GM12864 (cell line): ENCODE results near the gene TRAF2.
"Not testable (repeated sequence)": the region's sequence is repeated elsewhere in the genome, so short reads cannot be mapped to it uniquely, and the experiment has no call there.

ENCODE experiments used
- DNase-seq: peaks from one replicate; pipeline ENCODE4 v3.0.0-alpha.2; 2011; ENCODE audit warnings: low read depth
- H3K4me3 ChIP-seq: 2 replicates; pipeline ENCODE4 v1.5.1; 2011; ENCODE audit warnings: mild to moderate bottlenecking, low read depth, low read length, control low read depth
- TF ChIP-seq, protein P1 (sequence below): IDR thresholded peaks from 2 replicates; pipeline ENCODE4 v1.5.1; 2011; ENCODE audit warnings: low read depth, mild to moderate bottlenecking, moderate library complexity, low read length, control low read depth, inconsistent platforms; ENCODE audit errors: missing control alignments

TRAF2 gene

DNA sequence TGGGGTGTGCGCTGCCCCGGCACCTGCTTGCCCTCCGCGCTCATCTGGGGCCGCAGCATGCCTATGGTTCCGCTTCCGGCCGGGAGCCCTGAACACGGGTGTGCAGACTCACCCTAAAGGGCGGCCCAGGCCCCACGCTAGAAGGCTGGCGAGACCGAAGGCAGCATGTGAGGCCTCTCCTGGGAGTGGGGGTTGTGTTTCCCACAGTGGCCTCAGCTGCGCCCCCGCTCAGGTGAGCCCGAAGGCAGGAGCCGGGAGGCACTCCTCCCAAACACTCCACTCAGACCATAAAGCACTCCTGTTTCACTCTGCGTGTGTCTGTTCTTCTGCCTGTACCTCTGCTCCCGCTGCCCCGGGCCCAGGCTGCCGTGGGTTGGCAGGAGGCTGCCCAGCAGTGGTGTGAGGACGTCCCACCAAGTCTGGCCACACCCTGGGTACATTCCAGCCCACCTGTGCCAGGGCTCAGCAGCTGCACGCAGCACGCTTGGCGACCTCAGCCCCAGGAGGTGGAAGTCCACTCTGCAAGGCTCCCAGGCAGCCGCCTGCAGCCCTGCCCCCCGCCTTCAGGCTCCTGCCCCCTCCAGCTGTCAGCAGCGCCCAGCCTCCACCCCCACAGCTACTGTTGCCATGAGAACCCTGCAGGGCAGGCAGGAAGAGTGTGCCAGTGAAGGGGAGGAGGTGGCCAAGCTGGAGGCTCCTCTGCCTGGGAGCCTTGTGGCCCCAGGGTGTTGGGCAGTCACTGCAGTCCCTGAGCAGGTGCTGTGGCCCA is 45.3 kb upstream of the TRAF2 start:
- DNase-seq, result no peak
- TF ChIP-seq, protein P1, sequence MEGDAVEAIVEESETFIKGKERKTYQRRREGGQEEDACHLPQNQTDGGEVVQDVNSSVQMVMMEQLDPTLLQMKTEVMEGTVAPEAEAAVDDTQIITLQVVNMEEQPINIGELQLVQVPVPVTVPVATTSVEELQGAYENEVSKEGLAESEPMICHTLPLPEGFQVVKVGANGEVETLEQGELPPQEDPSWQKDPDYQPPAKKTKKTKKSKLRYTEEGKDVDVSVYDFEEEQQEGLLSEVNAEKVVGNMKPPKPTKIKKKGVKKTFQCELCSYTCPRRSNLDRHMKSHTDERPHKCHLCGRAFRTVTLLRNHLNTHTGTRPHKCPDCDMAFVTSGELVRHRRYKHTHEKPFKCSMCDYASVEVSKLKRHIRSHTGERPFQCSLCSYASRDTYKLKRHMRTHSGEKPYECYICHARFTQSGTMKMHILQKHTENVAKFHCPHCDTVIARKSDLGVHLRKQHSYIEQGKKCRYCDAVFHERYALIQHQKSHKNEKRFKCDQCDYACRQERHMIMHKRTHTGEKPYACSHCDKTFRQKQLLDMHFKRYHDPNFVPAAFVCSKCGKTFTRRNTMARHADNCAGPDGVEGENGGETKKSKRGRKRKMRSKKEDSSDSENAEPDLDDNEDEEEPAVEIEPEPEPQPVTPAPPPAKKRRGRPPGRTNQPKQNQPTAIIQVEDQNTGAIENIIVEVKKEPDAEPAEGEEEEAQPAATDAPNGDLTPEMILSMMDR, result no peak
- no peak overlapping the region for H3K4me3 ChIP-seq

DNA sequence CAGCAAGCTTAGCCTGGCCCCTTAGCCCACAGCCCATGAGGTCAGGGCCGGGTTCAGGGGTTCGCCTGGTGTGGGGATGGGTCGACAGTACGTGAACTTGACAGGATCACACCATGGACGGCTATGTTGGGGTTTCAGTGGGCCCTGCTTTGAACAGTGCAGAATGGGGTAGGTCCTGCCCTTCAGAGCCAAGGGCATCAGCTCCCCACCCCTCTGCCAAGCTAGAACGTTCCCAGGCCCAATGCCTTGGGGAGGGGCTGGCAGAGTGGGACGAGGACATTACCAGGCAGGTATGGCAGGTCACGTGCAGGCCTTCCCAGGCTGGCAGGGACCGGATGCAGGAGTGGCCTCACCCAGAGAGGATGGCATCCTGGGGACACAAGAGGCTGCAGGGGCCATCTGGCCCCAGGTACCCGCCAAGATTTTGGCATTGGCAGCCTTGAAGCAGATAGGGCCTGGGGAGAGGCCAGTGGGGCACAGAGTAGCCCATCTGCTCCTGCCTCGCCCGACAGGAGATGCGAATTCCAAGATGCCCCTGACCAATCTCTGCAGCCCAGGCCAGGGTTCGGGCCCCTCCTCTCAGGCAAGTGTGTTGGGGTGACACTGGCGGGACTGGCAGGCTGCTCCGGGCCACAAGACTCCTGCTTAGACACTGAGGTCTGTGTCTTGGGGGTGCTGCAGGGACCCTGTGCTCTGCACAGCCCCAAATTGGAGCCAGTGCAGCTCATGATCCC is 44.5 kb upstream of the TRAF2 start:
- peak overlapping the region; percentile 71; the same call in 1 of the 2 replicates for H3K4me3 ChIP-seq
- DNase-seq, result not testable (repeated sequence)

DNA sequence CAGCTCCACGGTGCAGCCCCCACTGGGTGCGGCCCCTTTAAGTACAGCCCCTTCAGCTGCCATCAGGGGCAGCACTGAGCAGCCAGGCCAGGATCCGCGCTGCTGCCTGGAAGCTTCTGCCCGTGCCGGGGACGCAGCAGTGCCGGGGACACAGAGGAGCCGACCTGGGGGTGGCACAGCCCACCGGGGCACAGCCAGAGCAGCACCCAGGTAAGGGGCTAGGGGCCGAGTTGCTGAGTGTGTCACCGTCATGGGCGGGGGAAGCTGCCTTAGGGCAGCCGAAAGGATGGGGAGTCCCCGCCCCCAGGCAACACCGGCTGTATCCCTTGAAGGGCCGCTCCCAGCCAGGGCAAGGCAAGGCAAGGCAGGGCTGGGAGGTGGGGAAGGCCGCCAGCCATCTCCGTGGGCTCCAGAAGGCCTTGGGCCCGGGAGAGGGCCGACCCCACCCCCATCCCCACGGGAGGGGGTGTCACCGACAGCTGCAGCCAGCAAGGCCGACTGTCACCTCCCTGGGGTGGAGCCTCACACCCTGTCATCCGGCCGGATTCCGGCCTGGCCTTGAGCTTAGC is 43.9 kb upstream of the TRAF2 start, which contains the start of gene AJM1:
Gene AJM1, plus strand, starts transcription at position 99 of the 569 bp plus-strand sequence. CDS start 1,937 bp downstream, outside the sequence.
- peak; percentile 48 for DNase-seq
- peak within 1 kb of the TSS; percentile 71 for H3K4me3 ChIP-seq
- TF ChIP-seq, protein P1, result peak; percentile 86

DNA sequence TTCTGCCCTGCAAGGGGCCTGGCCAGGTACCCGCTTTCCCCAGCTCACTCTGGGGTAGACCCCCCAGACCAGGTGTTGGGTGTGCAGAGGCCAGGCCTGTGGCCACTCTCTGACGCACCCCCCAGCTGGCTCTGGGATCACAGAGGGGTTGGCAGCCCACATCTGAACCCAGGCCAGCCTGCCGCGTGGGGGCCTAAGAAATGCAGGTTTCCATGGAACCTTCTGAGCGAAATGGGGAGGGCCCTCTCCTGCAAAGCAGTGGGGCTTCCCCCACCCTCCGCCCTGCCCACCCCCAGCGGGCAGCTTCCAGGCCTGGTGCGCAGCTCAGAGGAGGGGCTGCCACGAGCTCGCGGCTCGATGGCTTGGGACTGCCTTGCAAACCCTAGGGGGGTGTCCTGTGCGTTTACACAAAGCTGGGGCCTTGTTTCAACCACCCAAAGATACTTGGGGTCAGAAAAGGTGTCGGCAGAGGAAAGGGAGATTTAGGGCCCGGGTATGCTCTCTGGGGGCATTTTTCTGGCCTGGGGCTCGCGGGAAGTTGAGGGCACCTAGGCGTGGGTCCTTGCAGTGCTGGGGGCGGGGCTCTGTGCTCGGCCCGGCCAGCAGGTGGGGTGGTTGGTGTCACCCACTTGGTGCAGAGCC is 43.0 kb upstream of the TRAF2 start:
- peak overlapping the region; percentile 19 for H3K4me3 ChIP-seq
- not testable (repeated sequence) for DNase-seq

DNA sequence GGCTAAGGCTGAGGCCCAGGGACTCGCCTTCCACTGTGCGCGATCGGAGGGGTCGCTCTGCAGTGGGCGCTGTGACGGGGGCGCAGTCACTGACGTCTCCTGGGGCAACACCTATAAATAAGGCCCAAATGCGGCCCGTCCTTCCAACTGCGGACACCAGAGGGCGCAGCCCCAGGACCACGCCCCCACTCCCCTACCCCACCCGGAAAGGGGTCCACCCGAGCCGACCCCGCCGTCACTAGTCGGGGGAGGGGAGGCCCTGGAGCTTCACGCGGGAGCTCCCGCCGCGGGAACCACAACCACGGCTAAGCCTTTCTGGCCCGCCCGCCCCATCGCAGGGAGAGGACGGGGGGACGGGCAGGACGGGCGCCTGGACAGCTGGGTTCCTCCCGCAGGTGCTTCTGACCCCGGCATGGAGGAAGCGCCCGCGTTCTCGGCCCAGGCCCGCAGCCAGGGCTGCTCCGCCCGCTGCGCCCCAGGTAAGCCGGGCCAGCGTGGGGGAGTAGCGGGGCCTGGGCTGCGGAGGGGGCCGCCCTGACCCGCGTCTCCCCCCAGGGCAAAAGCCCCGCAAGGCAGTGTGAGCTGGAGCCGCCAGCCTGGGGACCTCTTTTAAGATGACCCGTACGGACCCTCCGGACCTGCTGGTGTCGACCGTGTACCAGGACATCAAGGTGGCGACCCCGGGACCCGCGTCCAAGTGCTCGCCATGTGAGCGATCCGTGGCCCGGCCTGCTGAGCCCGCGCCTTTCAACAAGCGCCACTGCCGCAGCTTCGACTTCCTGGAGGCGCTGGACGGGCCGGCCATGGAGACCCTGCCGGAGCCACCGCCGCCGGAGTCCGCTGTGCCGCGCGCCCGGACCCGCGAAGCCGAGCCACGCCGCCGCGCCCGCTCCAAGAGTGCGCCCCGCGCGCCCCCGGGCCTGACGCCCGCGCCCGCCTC is 42.2 kb upstream of the TRAF2 start:
- not testable (repeated sequence) for H3K4me3 ChIP-seq, DNase-seq
- TF ChIP-seq, protein P1, result peak; percentile 51

DNA sequence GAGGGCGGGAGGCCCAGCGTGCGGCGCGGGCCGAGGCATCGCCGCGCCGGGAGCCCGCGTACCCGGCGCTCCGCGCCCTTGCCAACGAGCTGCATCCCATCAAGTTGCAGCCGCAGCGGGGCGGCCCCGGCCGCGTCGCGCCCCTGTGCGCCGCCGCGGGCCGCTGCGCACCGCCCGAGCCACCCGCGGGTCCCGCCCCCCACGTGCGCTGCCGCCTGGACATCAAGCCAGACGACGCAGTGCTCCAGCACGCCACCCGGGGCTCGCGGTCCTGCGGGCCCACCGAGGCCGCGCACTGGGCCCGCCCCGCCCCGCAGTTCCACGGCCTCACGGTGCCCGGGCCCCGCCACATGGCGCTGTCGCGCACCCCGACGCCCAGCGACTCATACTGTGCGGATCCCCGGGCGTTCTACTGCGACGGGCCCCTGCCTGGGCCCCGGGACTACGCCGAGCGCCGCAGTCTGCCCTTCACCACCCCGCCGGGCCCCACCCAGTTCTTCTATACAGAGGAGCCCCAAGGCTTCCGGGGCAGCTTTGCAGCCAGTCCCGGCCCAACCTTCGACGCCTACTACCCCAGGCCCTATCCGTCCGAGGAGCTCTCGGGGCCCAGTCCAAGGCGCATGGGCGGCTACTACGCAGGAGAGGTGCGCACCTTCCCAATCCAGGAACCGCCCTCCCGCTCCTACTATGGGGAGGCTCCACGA is 41.4 kb upstream of the TRAF2 start:
- no peak for DNase-seq
- H3K4me3 ChIP-seq, result no peak overlapping the region
- TF ChIP-seq, protein P1, result no peak
